ENCODE measurements around the gene CDH19.

DNA sequence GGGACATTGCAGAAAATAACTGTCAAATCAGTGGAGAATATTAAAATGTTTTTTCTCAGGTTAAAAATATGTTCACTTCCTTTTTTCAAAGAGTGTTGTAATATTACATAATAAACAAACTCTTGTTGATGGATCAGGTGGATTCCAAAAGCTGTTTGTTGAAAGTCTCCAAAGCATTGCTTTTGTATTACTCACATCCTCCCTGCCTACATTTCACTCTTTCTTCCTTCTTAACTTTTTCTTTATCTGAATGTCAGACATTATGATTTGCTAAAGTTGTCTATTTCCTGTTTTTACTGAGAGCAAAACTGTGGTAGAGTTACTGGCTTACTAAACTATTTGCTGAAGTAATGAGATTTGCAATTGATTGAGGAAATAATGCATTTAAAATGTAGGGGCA lies 92.1 kb downstream of the CDH19 start:
- TF ChIP-seq CTCF (IDR thresholded peaks at IDR 0.05), result no peak
- no peak for TF ChIP-seq POLR2A (IDR thresholded peaks at IDR 0.05)

All from lower leg skin (tissue), 3 donors.